Psoas muscle (tissue), 8 donors: ENCODE results near the gene GAPDH. TPM values are rescaled to one million over a fixed set of nuclear protein-coding genes. Genes with fewer than 3 reads are reported as not detected.

Experiments used
- ATAC-seq, 4 donors: fragments of 200-7000 bp; cut with Tn5 transposase; one replicate each; pipeline ENCODE4 v1.9.1; 2020; ENCODE audit warnings: moderate library complexity in 3 of 4, mild to moderate bottlenecking in 2 of 4
- DNase-seq, 2 donors: peaks; one replicate each; pipeline ENCODE4 v3.0.0-alpha.2; 2020
- H3K27ac ChIP-seq: fragments of 200-600 bp; one replicate; pipeline ENCODE4 v1.8.0; 2022
- H3K27me3 ChIP-seq, 3 donors: fragments of 200-600 bp in 1 of 3; one replicate each; pipeline versions ENCODE4 v1.6.1 to v1.8.0; 2013 to 2022; ENCODE audit warnings: low read length in 2 of 3, mild to moderate bottlenecking in 2 of 3, moderate library complexity in 1 of 3; ENCODE audit not compliant: insufficient read depth in 3 of 3
- H3K36me3 ChIP-seq, 2 donors: fragments of 200-600 bp in 1 of 2; one replicate each; pipeline versions ENCODE4 v1.6.1 to v1.8.0; 2013 to 2022; ENCODE audit warnings: low read depth in 1 of 2, mild to moderate bottlenecking in 1 of 2, moderate library complexity in 1 of 2; ENCODE audit not compliant: insufficient read depth in 1 of 2
- H3K4me1 ChIP-seq: fragments of 200-600 bp; one replicate; pipeline ENCODE4 v1.8.0; 2022
- H3K4me3 ChIP-seq: fragments of 200-600 bp; one replicate; pipeline ENCODE4 v1.8.0; 2022; ENCODE audit warnings: mild to moderate bottlenecking
- H3K9me3 ChIP-seq: fragments of 200-600 bp; one replicate; pipeline ENCODE4 v1.8.0; 2022
- CTCF ChIP-seq: fragments of 200-600 bp; IDR thresholded peaks from one replicate; pipeline ENCODE4 v1.8.0; 2022; ENCODE audit warnings: antibody characterized with exemption
- WGBS, 3 donors: extraction: QIAGEN DNeasy Blood & Tissue Kit; methylation state at CpG; one replicate each; pipeline versions ENCODE4 v1.1.6 to v1.1.7; 2013; 5-methylcytosine and 5-hydroxymethylcytosine counted together
- intact Hi-C, 2 donors: fragments of 100-400 bp; cut with DNase I; formaldehyde crosslinking; loops; one replicate each; pipeline versions ENCODE4 v1.11.0 to v1.14.2; 2022
- polyA plus RNA-seq, 3 donors: library from polyadenylated mRNA; stranded (reverse); fragments of 200-250 nt; gene quantifications; one replicate each; pipeline ENCODE4 v1.2.3, GENCODE V29; 2013
- total RNA-seq, 4 donors: library from RNA; stranded (reverse); fragmentation: NEBNext Ultra II Directional in 2 of 4; extraction: Animal tissue kit (Norgen Biotek cat#: 25700) in 2 of 4; gene quantifications; one replicate each; pipeline versions ENCODE4 v1.2.1 to v1.2.4, GENCODE V29; 2021 to 2023
- donor health status: healthy with polysubstance abuse.
- donor health status: DM: no; HTN: no; CAD: no; lungs with moderate emphysema.
- donor health status: Bipolar disorder and iron deficiency.
- donor health status: healthy.
- donor health status: DM: yes; HTN: yes; CAD: no.
- donor health status: DM: no; HTN: no; CAD: no.
- donor health status: DM: no; HTN: no; CAD: no.
- donor health status: DM: yes; HTN: yes; CAD: no.

The GAPDH gene
- total and polyA plus RNA-seq, 7 donors, result 7,136 to 18,891 (median 10,253) TPM

- peaks cover 0 to 65% of the 10 kb centered on the region in 2 donors for H3K36me3 ChIP-seq
- peaks cover 52% of the 10 kb centered on the region for H3K4me1 ChIP-seq
- intact Hi-C loops, result loop anchor here (5.0 kb wide), 3 partner anchors 117 to 202 kb away; partner anchors contain the start of gene TNFRSF1A (in 1 of the 2)
- no peak for ATAC-seq
- no peak overlapping the region for H3K4me3 ChIP-seq
- TF ChIP-seq CTCF, result no peak
- no peaks in the 10 kb centered on the region for H3K9me3 ChIP-seq
- H3K27ac ChIP-seq, result peak overlapping the region; percentile 97
- WGBS, 3 donors, result 48 to 89% (median 63%) methylated on average over 5 of the region's 5 CpGs
- H3K27me3 ChIP-seq, result no peaks in the 10 kb centered on the region
- DNase-seq, result no peak
Measured at GRCh38 chr12:6539314-6539682, 5.0 kb downstream of the GAPDH start.

DNA sequence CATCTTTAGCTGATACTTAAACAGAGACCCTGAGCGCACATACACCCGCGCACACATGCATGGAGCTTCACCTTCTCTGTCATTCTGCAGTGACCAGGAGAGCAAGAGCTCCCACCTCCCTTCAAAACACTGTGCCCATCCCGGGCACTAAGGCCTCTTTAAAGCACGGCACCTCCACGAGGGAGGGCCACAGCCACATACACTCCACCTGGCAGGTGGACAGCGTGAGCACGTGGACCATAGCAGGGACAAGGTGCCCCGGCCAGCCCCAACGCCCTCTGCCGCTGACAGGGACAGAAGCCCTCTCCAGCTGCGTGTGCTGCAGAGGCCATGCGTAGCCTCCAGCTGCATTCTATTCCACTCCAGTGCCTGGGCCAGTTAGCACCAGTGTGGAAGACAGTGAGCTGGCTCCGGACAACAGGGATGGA lies 5.4 kb downstream of the GAPDH start:
- TF ChIP-seq CTCF, result no peak
- Histone ChIP-seq H3K4me1 (peaks cover 52% of the 10 kb centered on the region), H3K4me3 (peak overlapping the region; percentile 38), H3K36me3 (peaks cover 0 to 69% of the 10 kb centered on the region in 2 donors), H3K9me3 (no peaks in the 10 kb centered on the region), H3K27me3 (no peaks in the 10 kb centered on the region), H3K27ac (peak overlapping the region; percentile 97)
- DNase-seq, result no peak
- ATAC-seq, result peak in 1 of 4 donors; percentile 13
- 39 to 73% (median 45%) methylated on average over 14 of the region's 14 CpGs for WGBS, 3 donors
- intact Hi-C loops, result loop anchor here (5.0 kb wide), 3 partner anchors 117 to 202 kb away; partner anchors contain the start of gene TNFRSF1A (in 1 of the 2)

DNA sequence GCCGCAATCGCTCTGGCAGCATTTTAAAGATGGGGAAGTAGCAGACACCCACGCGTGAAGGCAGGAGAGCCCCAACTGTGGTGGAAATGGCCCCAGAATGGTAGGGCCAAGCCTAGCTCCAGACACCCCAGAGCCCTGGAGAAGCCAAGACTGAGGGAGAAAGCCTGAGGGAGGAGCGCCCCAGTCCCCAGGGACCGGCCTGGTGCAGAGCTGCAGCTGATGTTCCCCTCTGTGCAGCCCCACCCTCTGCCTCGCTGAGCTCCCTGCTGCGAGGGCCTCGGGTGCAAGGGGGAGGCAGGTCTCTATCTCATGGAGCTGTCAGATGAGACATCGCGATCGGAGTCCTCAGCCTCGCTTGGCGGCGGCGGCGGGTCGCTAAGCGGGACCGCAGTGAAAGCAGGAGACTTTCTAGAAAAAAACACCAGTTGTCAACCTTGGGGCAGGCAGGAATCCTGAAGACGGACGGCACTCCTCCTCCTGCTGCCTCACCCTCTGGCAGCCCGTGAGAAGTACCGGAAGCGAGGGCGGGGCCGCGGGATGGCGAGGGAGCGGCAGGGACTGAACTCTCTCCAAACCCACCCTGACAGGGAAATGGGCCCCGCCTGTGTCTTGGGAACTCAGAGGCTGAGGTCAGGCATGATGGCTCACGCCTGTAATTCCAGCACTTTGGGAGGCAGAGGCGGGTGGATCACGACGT lies 6.0 kb downstream of the GAPDH start:
- intact Hi-C loops, result no loop called here
- H3K36me3 ChIP-seq, result peaks cover 0 to 73% of the 10 kb centered on the region in 2 donors
- H3K9me3 ChIP-seq, result no peaks in the 10 kb centered on the region
- H3K27me3 ChIP-seq, result no peaks in the 10 kb centered on the region
- ATAC-seq, result peak; percentile 61 to 78 (median 71)
- no peak for TF ChIP-seq CTCF
- H3K4me3 ChIP-seq, result peak overlapping the region; percentile 38
- H3K27ac ChIP-seq, result peak overlapping the region; percentile 97
- DNase-seq, result peak; percentile 95
- 25 to 50% (median 34%) methylated on average over 35 of the region's 35 CpGs for WGBS, 3 donors
- H3K4me1 ChIP-seq, result peaks cover 52% of the 10 kb centered on the region

DNA sequence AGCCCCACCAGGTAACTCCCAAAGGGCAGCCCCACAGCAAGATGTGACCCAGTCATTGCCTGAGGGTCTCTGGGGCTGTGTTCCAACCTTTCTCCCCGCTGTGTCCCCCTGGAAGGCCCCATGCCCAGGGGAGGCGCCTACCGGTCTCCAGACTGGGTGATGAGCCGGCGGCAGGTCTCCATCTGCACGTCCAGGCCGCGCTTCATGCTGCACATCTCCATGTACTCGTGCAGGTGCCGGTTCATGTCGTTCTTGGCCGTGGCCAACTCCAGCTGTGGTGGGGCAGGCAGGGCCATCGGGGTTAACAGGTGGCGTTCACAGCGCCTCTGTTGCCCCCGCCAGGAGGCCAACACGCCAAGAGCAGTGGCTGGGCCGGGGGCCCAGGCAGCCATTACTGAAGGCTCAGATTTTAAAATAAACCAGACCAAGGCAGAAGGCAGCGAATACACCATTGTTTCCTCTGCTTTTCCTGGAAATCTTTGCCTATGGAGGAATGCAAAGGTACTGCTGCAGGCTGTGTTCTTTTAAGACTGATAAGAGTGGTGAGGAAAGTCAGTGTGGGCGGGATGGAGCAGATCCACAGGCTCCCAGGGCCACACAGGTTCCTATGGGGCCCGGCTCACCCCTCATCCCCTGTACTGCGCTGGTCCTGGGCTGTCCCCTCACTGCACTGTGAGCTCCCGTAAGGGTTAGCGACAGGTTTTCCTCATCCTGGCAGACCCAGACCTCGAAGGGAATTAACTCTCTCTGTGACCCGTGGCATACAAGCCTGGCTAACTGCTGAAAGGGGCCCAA lies 7.3 kb downstream of the GAPDH start:
- Histone ChIP-seq H3K9me3 (no peaks in the 10 kb centered on the region), H3K4me3 (no peak overlapping the region), H3K36me3 (peaks cover 0 to 73% of the 10 kb centered on the region in 2 donors), H3K27ac (peak overlapping the region; percentile 97), H3K4me1 (peaks cover 43% of the 10 kb centered on the region), H3K27me3 (no peaks in the 10 kb centered on the region)
- 31 to 52% (median 33%) methylated on average over 26 of the region's 26 CpGs for WGBS, 3 donors
- TF ChIP-seq CTCF, result no peak
- DNase-seq, result peak in 1 of 2 donors; percentile 35
- intact Hi-C loops, result no loop called here
- peak in 3 of 4 donors; percentile 2 to 24 (median 14) for ATAC-seq
